Measurements from ENCODE around the gene GRIK4. TPM values are rescaled to one million over a fixed set of nuclear protein-coding genes. Genes with fewer than 3 reads are reported as not detected.

Gene GRIK4
- total RNA-seq, 1 experiment from 2014 or later: not detected

DNA sequence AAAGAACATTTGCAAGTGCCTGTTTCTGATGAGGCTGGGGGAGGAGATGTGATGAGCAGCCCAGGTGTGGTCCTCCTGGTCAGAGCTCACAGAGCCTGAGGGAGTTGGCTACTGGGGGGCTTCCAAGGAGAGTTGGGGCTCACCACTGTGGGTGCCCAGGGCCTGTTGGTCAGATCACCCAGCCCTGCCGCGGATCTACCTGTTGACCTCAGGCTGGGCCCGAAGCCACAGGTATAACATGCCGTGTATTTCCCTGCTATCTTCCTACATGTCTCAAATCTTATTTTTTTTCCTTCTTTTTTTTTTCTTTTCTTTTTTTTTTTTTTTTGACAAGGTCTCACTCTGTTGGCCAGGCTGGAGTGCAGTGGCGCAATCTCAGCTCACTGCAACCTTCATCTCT is 312.7 kb downstream of the GRIK4 start:
- no peak overlapping the region for H3K4me2 ChIP-seq (ENCODE audit: low read length)
- H3K27ac ChIP-seq (ENCODE audit: low read length): no peak overlapping the region
- no peaks in the 10 kb centered on the region for H3K4me1 ChIP-seq (ENCODE audit: insufficient read depth, low read length)
- CTCF ChIA-PET: no interaction called here
- H3K9ac ChIP-seq (ENCODE audit: low read length): no peak overlapping the region
- BruUV-seq (replicated peaks): no TSS peak
- DNase-seq: no peak
- no peaks in the 10 kb centered on the region for H3F3A ChIP-seq (ENCODE audit: low read length, unreplicated experiment)
- no peaks in the 10 kb centered on the region for H3K36me3 ChIP-seq (ENCODE audit: low read depth, low read length)
- POLR2A ChIA-PET (ENCODE audit: unreplicated experiment): interaction anchor here (0.7 kb wide), 1 partner anchor 33 kb away, joined by 11 read pairs; no protein-coding TSS in a partner anchor
- no peaks in the 10 kb centered on the region for H3K9me2 ChIP-seq (replicated peaks; ENCODE audit: low read length)
- TF ChIP-seq EZH2phosphoT487 (IDR thresholded peaks at IDR 0.05; ENCODE audit: borderline replicate concordance, low read length) (no peak), EZH2 (IDR thresholded peaks at IDR 0.05; ENCODE audit: low read length, unreplicated experiment) (no peak)
- TF ChIP-seq, protein P1, sequence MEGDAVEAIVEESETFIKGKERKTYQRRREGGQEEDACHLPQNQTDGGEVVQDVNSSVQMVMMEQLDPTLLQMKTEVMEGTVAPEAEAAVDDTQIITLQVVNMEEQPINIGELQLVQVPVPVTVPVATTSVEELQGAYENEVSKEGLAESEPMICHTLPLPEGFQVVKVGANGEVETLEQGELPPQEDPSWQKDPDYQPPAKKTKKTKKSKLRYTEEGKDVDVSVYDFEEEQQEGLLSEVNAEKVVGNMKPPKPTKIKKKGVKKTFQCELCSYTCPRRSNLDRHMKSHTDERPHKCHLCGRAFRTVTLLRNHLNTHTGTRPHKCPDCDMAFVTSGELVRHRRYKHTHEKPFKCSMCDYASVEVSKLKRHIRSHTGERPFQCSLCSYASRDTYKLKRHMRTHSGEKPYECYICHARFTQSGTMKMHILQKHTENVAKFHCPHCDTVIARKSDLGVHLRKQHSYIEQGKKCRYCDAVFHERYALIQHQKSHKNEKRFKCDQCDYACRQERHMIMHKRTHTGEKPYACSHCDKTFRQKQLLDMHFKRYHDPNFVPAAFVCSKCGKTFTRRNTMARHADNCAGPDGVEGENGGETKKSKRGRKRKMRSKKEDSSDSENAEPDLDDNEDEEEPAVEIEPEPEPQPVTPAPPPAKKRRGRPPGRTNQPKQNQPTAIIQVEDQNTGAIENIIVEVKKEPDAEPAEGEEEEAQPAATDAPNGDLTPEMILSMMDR (conservative IDR thresholded peaks at IDR 0.05; ENCODE audit: low read depth, low read length): no peak
- H3K4me3 ChIP-seq (ENCODE audit: low read length): no peak overlapping the region
- intact Hi-C loops (cut with micrococcal nuclease): no loop called here
- no peaks in the 10 kb centered on the region for H3K9me3 ChIP-seq (ENCODE audit: low read length)
- H3K27me3 ChIP-seq (ENCODE audit: low read length): peaks cover 74% of the 10 kb centered on the region
- no peak for ATAC-seq
- H2AFZ ChIP-seq (ENCODE audit: low read length): no peak overlapping the region
- H4K20me1 ChIP-seq (ENCODE audit: low read length): no peaks in the 10 kb centered on the region
- no peaks in the 10 kb centered on the region for H3K79me2 ChIP-seq (ENCODE audit: low read length)

DNA sequence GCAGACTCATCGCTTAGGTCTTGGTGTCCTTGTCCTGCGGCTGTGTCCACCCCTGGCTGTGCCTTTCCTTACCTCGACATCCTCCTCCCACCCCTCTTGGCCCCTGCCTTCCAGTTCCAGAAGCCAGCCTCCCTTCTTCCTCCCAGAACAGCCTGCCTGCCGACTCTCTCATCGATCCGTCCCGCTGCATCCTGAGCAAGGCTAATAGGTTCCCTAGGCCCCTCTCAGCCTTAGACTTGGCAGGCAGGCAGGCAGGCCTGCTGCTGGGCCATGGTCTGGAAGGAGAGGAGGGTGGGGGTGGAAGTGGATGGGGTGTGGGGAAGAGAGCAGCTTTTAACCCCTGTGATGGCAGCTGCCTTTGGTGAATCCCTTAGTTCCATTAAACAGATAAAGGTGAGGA is 315.6 kb downstream of the GRIK4 start:
- BruUV-seq (replicated peaks): no TSS peak
- no peak overlapping the region for H3K4me3 ChIP-seq (ENCODE audit: low read length)

DNA sequence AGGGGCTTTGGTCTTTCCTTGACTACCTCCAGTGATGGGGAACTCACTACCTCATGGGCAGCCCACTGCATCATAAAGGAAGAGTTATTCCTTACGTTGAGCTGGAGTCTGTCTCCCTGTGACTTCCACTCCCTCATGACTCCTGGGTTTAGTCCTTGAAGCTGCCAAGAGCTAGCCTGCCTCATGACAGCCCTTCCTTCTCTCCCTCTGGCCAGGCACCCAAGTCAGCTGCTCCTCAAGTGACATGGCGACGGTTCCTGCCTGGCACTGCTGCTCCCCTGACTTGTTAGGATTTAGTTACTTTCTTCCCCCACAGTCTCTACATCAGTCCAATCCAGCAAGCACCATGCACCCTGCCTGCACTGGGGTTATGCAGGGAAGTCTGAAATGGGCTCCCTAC is 316.3 kb downstream of the GRIK4 start:
- CTCF ChIA-PET: no interaction called here
- no peaks in the 10 kb centered on the region for H3K9me2 ChIP-seq (replicated peaks; ENCODE audit: low read length)

More for the DNA sequence above, 315.6 kb downstream of the GRIK4 start:
- Histone ChIP-seq H3F3A (ENCODE audit: low read length, unreplicated experiment) (no peaks in the 10 kb centered on the region), H3K9ac (ENCODE audit: low read length) (no peak overlapping the region), H3K27ac (ENCODE audit: low read length) (no peak overlapping the region), H3K4me1 (ENCODE audit: insufficient read depth, low read length) (no peaks in the 10 kb centered on the region), H3K36me3 (ENCODE audit: low read depth, low read length) (no peaks in the 10 kb centered on the region), H3K9me3 (ENCODE audit: low read length) (no peaks in the 10 kb centered on the region), H4K20me1 (ENCODE audit: low read length) (no peaks in the 10 kb centered on the region), H3K9me2 (replicated peaks; ENCODE audit: low read length) (no peaks in the 10 kb centered on the region), H3K79me2 (ENCODE audit: low read length) (no peaks in the 10 kb centered on the region), H2AFZ (ENCODE audit: low read length) (no peak overlapping the region), H3K27me3 (ENCODE audit: low read length) (peaks cover 77% of the 10 kb centered on the region), H3K4me2 (ENCODE audit: low read length) (no peak overlapping the region)
- ChIA-PET CTCF (no interaction called here), POLR2A (ENCODE audit: unreplicated experiment) (no interaction called here)
- DNase-seq (no peak), ATAC-seq (no peak)
- intact Hi-C loops (cut with micrococcal nuclease): no loop called here
- TF ChIP-seq EZH2 (IDR thresholded peaks at IDR 0.05; ENCODE audit: low read length, unreplicated experiment) (no peak), EZH2phosphoT487 (IDR thresholded peaks at IDR 0.05; ENCODE audit: borderline replicate concordance, low read length) (no peak)
- TF ChIP-seq, protein P1 (conservative IDR thresholded peaks at IDR 0.05; ENCODE audit: low read depth, low read length): no peak

More for the DNA sequence above, 316.3 kb downstream of the GRIK4 start:
- H3K9me3 ChIP-seq (ENCODE audit: low read length): no peaks in the 10 kb centered on the region
- H4K20me1 ChIP-seq (ENCODE audit: low read length): no peaks in the 10 kb centered on the region
- POLR2A ChIA-PET (ENCODE audit: unreplicated experiment): no interaction called here
- H2AFZ ChIP-seq (ENCODE audit: low read length): no peak overlapping the region
- no peaks in the 10 kb centered on the region for H3K79me2 ChIP-seq (ENCODE audit: low read length)
- H3K4me3 ChIP-seq (ENCODE audit: low read length): no peak overlapping the region
- TF ChIP-seq, protein P1 (conservative IDR thresholded peaks at IDR 0.05; ENCODE audit: low read depth, low read length): no peak
- TF ChIP-seq EZH2 (IDR thresholded peaks at IDR 0.05; ENCODE audit: low read length, unreplicated experiment) (no peak), EZH2phosphoT487 (IDR thresholded peaks at IDR 0.05; ENCODE audit: borderline replicate concordance, low read length) (no peak)
- H3K4me1 ChIP-seq (ENCODE audit: insufficient read depth, low read length): no peaks in the 10 kb centered on the region
- intact Hi-C loops (cut with micrococcal nuclease): no loop called here
- no peaks in the 10 kb centered on the region for H3K36me3 ChIP-seq (ENCODE audit: low read depth, low read length)
- H3K27ac ChIP-seq (ENCODE audit: low read length): no peak overlapping the region
- no TSS peak for BruUV-seq (replicated peaks)
- H3K4me2 ChIP-seq (ENCODE audit: low read length): no peak overlapping the region
- H3F3A ChIP-seq (ENCODE audit: low read length, unreplicated experiment): no peaks in the 10 kb centered on the region
- ATAC-seq: no peak
- peaks cover 83% of the 10 kb centered on the region for H3K27me3 ChIP-seq (ENCODE audit: low read length)
- H3K9ac ChIP-seq (ENCODE audit: low read length): no peak overlapping the region
- DNase-seq: no peak

Data from PC-3 (cell line).